Suprapubic skin (tissue), 4 donors: ENCODE measurements around the gene RHBDD1. TPM values are rescaled to one million over a fixed set of nuclear protein-coding genes. Genes with fewer than 3 reads are reported as not detected.

Source experiments
- DNase-seq, 2 donors: peaks; one replicate each; pipeline ENCODE4 v3.0.0-alpha.2; 2019; ENCODE audit warnings: low spot score in 2 of 2
- H3K27ac ChIP-seq: fragments of 200-600 bp; sonication (generic); one replicate; pipeline ENCODE4 v1.5.1; 2019
- H3K27me3 ChIP-seq: fragments of 200-600 bp; sonication (generic); one replicate; pipeline ENCODE4 v1.5.1; 2019
- H3K36me3 ChIP-seq: fragments of 200-600 bp; sonication (generic); one replicate; pipeline ENCODE4 v1.5.1; 2019
- H3K4me1 ChIP-seq: fragments of 200-600 bp; sonication (generic); one replicate; pipeline ENCODE4 v1.5.1; 2019
- H3K4me3 ChIP-seq: fragments of 200-600 bp; sonication (generic); one replicate; pipeline ENCODE4 v1.5.1; 2019; ENCODE audit warnings: mild to moderate bottlenecking
- H3K9me3 ChIP-seq: fragments of 200-600 bp; sonication (generic); one replicate; pipeline ENCODE4 v1.5.1; 2019
- CTCF ChIP-seq, 2 donors: fragments of 200-600 bp in 1 of 2; fragments of 450-650 bp in 1 of 2; sonication (generic) in 1 of 2; IDR thresholded peaks; one replicate each; pipeline ENCODE4 v1.5.1; 2016 to 2019; ENCODE audit warnings: antibody characterized with exemption in 2 of 2, mild to moderate bottlenecking in 1 of 2, moderate library complexity in 1 of 2
- EP300 ChIP-seq: sonication (generic); formaldehyde crosslinking; IDR thresholded peaks from one replicate; pipeline ENCODE4 v1.6.1; 2017; ENCODE audit warnings: antibody characterized with exemption
- POLR2A ChIP-seq, 2 donors: fragments of 450-650 bp; IDR thresholded peaks; one replicate each; pipeline ENCODE4 v1.6.1; 2017; ENCODE audit warnings: antibody characterized with exemption in 2 of 2, mild to moderate bottlenecking in 2 of 2, moderate library complexity in 2 of 2
- POLR2AphosphoS5 ChIP-seq, 3 donors: sonication (generic); formaldehyde crosslinking; IDR thresholded peaks; one replicate each; pipeline ENCODE4 v1.6.1; 2017; ENCODE audit warnings: antibody characterized with exemption in 3 of 3
- WGBS: methylation state at CpG from one replicate; pipeline ENCODE4 v1.1.5; 2018; 5-methylcytosine and 5-hydroxymethylcytosine counted together
- total RNA-seq, 4 donors: library from RNA; depleted of rRNA; stranded (reverse); fragments of >200 nt; gene quantifications; one replicate each; pipeline ENCODE4 v1.1.0, GENCODE V29; 2016

Gene RHBDD1
- total RNA-seq, 4 donors from 2014 or later, result 14.0 to 41.8 (median 20.7) TPM

- TF ChIP-seq EP300 (no peak), POLR2AphosphoS5 (IDR thresholded peaks at IDR 0.05) (no peak), CTCF (IDR thresholded peaks at IDR 0.05) (no peak)
- Histone ChIP-seq H3K4me3 (no peak overlapping the region), H3K36me3 (peaks cover 4% of the 10 kb centered on the region), H3K27ac (no peak overlapping the region), H3K4me1 (peaks cover 5% of the 10 kb centered on the region), H3K27me3 (no peaks in the 10 kb centered on the region), H3K9me3 (no peaks in the 10 kb centered on the region)
- 74% methylated on average over 6 of the region's 6 CpGs for WGBS
- no peak for DNase-seq
Observed at GRCh38 chr2:226915846-226916360, 80.0 kb downstream of the RHBDD1 start.

GRCh38 chr2:226916669-226917068, 80.8 kb downstream of the RHBDD1 start:
- H3K27ac ChIP-seq, result no peak overlapping the region
- no peaks in the 10 kb centered on the region for H3K27me3 ChIP-seq
- WGBS, result 92% methylated on average over 1 of the region's 1 CpG
- TF ChIP-seq POLR2AphosphoS5 (IDR thresholded peaks at IDR 0.05) (no peak), CTCF (IDR thresholded peaks at IDR 0.05) (no peak), EP300 (no peak), POLR2A (IDR thresholded peaks at IDR 0.05) (no peak)
- DNase-seq, result no peak
- no peaks in the 10 kb centered on the region for H3K9me3 ChIP-seq
- peaks cover 5% of the 10 kb centered on the region for H3K4me1 ChIP-seq
- no peak overlapping the region for H3K4me3 ChIP-seq
- H3K36me3 ChIP-seq, result peaks cover 4% of the 10 kb centered on the region

- Histone ChIP-seq H3K9me3 (no peaks in the 10 kb centered on the region), H3K4me3 (no peak overlapping the region), H3K36me3 (no peaks in the 10 kb centered on the region), H3K4me1 (no peaks in the 10 kb centered on the region), H3K27me3 (no peaks in the 10 kb centered on the region), H3K27ac (no peak overlapping the region)
- DNase-seq, result no peak
- 89% methylated on average over 5 of the region's 5 CpGs for WGBS
- TF ChIP-seq POLR2A (IDR thresholded peaks at IDR 0.05) (no peak), POLR2AphosphoS5 (IDR thresholded peaks at IDR 0.05) (no peak), CTCF (IDR thresholded peaks at IDR 0.05) (no peak), EP300 (no peak)
Observed at GRCh38 chr2:226932443-226932842, 96.6 kb downstream of the RHBDD1 start.

GRCh38 chr2:226934546-226935201, 98.8 kb downstream of the RHBDD1 start:
- H3K27ac ChIP-seq, result no peak overlapping the region
- no peaks in the 10 kb centered on the region for H3K27me3 ChIP-seq
- H3K9me3 ChIP-seq, result no peaks in the 10 kb centered on the region
- DNase-seq, result no peak
- H3K4me1 ChIP-seq, result no peaks in the 10 kb centered on the region
- no peak for TF ChIP-seq CTCF (IDR thresholded peaks at IDR 0.05)
- TF ChIP-seq EP300, result no peak
- H3K4me3 ChIP-seq, result no peak overlapping the region
- WGBS, result 94% methylated on average over 2 of the region's 2 CpGs
- no peaks in the 10 kb centered on the region for H3K36me3 ChIP-seq

- H3K27me3 ChIP-seq, result no peaks in the 10 kb centered on the region
- no peaks in the 10 kb centered on the region for H3K9me3 ChIP-seq
- no peak overlapping the region for H3K4me3 ChIP-seq
- DNase-seq, result no peak
- TF ChIP-seq POLR2AphosphoS5 (IDR thresholded peaks at IDR 0.05) (no peak), POLR2A (IDR thresholded peaks at IDR 0.05) (no peak), EP300 (no peak), CTCF (IDR thresholded peaks at IDR 0.05) (no peak)
- WGBS, result 89% methylated on average over 9 of the region's 9 CpGs
- no peaks in the 10 kb centered on the region for H3K36me3 ChIP-seq
- H3K4me1 ChIP-seq, result no peaks in the 10 kb centered on the region
- no peak overlapping the region for H3K27ac ChIP-seq
Observed at GRCh38 chr2:226943862-226944620, 108.2 kb downstream of the RHBDD1 start.
